Right ventricle myocardium superior (tissue), 1 donor: ENCODE measurements around the gene POLD2. TPM values are rescaled to one million over a fixed set of nuclear protein-coding genes. Genes with fewer than 3 reads are reported as not detected.

Experiments used
- ATAC-seq: fragments of 200-7000 bp; cut with Tn5 transposase; one replicate; pipeline ENCODE4 v1.9.1; 2020; ENCODE audit warnings: mild to moderate bottlenecking; ENCODE audit not compliant: poor library complexity
- DNase-seq: peaks from one replicate; pipeline ENCODE4 v3.0.0-alpha.2; 2020
- intact Hi-C: fragments of 100-400 bp; cut with DNase I; formaldehyde crosslinking; loops from one replicate; pipeline ENCODE4 v1.11.2; 2022
- total RNA-seq: library from RNA; stranded (reverse); fragmentation: NEBNext Ultra II Directional; extraction: Animal tissue kit (Norgen Biotek cat#: 25700); gene quantifications from one replicate; pipeline ENCODE4 v1.2.1, GENCODE V29; 2021
- donor health status: DM: no; HTN: yes; CAD: no; lungs with severe emphysema.

The POLD2 gene
- total RNA-seq, 1 donor from 2014 or later: 75.3 TPM

- intact Hi-C loops: no loop called here
- ATAC-seq: no peak
- no peak for DNase-seq
Measured at GRCh38 chr7:44154703-44155102, 31.4 kb upstream of the POLD2 start.

GRCh38 chr7:44153948-44154335, 30.6 kb upstream of the POLD2 start:
- no peak for DNase-seq
- no peak for ATAC-seq
- intact Hi-C loops: no loop called here

GRCh38 chr7:44152971-44153947, 29.9 kb upstream of the POLD2 start:
- peak; percentile 42 for ATAC-seq

GRCh38 chr7:44151956-44152355, 28.6 kb upstream of the POLD2 start:
- intact Hi-C loops: no loop called here
- DNase-seq (no peak), ATAC-seq (no peak)

More at GRCh38 chr7:44152971-44153947, 29.9 kb upstream of the POLD2 start:
- intact Hi-C loops: no loop called here
- DNase-seq: no peak

DNA sequence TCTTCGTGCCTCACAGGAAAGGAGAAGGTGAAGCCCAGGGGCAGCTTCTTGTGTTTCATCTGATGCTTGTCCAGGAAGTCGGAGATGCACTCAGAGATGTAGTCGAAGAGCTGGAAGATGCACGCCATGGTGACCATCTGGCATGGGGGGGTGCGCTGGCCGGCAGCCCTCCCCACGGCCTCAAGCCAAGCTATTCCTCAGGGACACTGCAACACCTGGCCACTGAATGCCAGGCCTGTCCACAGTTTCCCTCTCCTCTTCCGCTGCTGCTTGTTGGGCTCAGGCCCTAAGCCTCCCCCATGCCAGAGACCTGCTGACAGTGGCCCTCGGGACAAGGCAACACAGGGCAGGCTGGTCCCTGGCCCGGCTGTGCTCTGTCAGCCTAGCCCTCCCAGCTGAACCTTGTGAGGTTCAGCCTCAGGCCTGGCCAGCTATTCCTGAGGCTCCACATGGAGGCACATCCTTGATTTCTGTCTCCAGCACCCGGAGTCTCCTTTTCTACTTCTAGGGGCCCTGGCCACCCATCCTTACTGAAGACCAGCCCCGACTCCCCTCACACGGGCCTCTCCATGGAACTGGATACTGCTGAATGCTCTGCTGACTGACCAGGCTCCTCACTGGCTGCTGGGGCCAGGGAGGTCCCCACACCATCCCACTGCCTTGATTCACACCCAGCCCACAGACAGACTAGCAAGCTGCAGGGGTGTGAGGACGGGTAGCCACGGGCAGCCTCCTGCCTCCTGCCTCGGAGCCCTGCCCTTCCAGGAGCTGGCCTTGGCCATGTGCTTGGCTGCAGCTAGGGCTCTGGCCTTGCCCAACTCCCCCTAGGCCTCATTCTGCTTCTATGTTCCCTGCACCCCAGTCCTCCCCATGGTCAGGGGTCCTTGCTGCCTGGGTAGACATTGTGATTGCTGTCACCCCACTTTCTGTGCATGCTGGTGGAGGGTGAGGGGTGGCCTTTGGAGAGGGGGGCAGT, 27.9 kb upstream of the POLD2 start:
- ATAC-seq (no peak), DNase-seq (no peak)
- intact Hi-C loops: no loop called here

DNA sequence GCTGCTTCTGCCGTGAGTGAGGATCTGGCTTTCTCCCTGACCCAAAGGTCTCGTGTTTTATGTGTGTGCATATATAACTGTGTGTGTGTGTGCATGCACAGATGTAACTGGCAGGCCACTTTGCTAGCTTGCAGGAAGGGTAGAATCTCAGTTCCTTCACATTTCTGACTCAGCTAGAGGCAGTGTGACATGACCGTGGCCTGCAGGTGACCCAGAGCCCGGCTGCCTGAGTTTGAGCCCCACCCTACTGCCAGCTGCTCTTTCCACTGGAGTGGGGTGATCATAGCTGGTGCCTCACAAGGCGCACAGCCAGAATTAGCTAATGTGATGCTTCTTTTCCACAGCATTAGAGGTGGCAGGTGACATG, 27.1 kb upstream of the POLD2 start:
- no peak for ATAC-seq
- intact Hi-C loops: no loop called here
- no peak for DNase-seq

DNA sequence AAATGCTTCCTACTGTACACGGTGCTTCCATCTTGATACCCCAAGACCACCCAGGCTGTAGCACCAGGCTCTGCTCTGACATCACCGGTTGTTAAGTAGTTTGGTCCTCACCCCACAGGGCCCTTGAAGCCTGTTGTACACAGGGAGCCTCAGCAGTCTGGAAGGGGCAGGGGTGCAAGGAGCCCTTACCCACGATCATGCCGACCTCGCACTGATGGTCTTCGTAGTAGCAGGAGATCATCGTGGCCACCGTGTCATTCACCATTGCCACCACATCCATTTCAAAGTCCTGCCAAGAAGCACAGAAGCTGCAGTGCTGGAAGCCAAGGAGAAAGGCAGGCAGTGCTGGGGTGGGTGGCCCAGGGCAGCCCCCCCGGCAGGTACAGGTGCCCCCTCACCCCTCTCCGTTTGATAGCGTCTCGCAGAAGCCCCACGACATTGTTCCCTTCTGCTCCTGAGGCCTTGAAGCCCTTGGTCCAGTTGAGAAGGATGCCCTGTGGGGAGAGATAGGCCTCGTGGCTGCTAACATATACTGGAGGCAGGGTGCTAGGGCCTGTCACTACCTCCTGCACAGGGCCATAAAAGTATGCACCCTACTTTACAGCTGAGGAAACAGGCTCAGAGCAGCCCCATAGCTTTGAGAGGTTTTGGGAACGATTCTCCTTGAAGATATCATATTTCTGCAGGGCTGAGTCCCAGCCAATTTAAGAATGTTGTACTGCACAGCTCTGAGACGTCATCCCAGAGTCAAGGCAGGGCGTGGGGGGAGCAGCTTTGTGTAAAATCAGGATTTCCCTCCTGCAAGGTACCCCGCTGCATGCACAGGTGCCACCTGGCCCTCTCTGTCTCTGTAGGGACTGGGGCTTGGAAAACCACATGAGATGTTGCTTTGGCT, 26.5 kb upstream of the POLD2 start:
- DNase-seq (no peak), ATAC-seq (no peak)
- intact Hi-C loops: no loop called here

DNA sequence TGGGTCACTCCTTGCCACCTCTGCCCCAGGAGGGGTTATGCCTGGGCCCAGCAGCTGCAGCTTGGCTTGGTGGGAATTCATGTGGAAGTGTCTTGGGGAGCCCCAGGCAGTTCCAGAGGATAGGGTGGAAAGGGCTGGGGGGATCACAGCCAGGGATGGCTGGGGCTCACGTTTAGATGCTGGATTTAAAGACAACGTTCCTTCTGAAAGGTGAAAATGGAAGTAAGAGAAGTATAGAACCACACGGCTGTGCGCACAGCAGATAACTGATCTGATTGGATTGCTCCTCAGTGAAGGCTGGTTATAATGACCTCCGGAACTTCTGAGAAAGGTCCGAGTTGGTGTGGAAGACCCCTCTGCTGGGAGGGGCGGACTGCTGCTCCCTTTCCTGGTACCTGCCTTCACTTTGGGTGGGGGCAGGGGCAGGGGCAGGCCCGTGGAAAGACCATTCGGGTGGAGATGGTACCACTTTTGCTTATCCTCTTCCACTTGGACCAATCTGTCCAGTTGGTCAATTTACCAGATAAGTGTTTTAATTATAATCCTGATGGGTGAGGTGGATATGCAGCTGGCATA, 25.7 kb upstream of the POLD2 start:
- intact Hi-C loops: no loop called here
- ATAC-seq (no peak), DNase-seq (no peak)

DNA sequence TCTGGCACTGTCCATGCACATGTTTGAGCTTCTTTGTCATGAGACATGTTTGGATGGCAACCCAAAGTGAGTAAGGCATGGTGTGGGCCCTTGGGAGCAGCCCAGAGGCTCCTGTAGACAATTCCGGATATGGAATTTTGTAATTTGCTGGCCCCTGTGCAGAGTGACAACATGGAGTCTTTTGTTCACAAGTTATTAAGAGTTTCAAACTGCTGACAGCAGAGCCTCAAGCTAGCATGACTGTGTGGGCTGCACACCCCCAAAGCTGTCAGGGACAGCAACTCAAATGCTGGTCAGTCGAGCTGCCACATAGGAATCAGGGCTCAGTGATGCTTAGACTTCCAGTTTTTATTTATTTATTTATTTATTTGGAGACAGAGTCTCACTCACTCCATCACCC, 24.8 kb upstream of the POLD2 start:
- no peak for DNase-seq
- ATAC-seq: no peak
- intact Hi-C loops: no loop called here

- peak; percentile 14 for ATAC-seq
- intact Hi-C loops: no loop called here
- DNase-seq: no peak
Measured at GRCh38 chr7:44147026-44147991, 24.0 kb upstream of the POLD2 start.

GRCh38 chr7:44145969-44146911, 22.9 kb upstream of the POLD2 start:
- intact Hi-C loops: no loop called here
- DNase-seq (peak; percentile 90), ATAC-seq (peak; percentile 93)

DNA sequence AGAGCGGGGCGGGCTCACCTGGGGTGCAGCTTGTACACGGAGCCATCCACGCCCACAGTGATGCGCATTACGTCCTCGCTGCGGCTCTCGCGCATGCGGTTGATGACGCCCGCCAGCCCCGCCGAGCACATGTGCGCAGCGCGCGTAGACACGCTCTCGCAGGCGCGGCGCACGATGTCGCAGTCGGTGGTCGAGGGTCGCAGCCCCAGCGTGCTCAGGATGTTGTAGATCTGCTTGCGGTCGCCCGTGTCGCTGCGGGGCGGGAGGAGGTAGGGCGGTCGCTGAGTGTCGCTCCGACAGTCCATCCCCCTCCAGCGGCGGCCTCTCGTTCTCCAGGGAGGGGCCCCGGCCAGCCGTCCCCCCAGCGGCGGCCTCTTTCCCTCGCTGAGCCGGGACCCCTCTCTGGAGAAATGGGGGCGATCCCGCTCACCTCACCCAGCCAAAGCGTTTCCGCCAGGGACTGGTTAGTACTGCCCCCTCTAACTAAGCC, 22.2 kb upstream of the POLD2 start:
- DNase-seq (no peak), ATAC-seq (peak; percentile 28)
- intact Hi-C loops: no loop called here

- DNase-seq (no peak), ATAC-seq (no peak)
- intact Hi-C loops: no loop called here
Measured at GRCh38 chr7:44144968-44145478, 21.7 kb upstream of the POLD2 start.

GRCh38 chr7:44144426-44144967, 21.1 kb upstream of the POLD2 start:
- DNase-seq (no peak), ATAC-seq (no peak)
- intact Hi-C loops: no loop called here

GRCh38 chr7:44143646-44144250, 20.4 kb upstream of the POLD2 start:
- ATAC-seq (no peak), DNase-seq (no peak)
- intact Hi-C loops: no loop called here
